IgD-negative memory B cell (primary cell): Measurements from ENCODE around the gene BTG2. TPM values are rescaled to one million over a fixed set of nuclear protein-coding genes. Genes with fewer than 3 reads are reported as not detected.

Source experiments
- H3K27ac Mint-ChIP-seq, 3 donors: one replicate each; pipeline ENCODE4 v1.8.0; 2020 to 2022; ENCODE audit warnings: mild to moderate bottlenecking in 3 of 3, mixed read lengths in 3 of 3, moderate library complexity in 1 of 3
- H3K27me3 Mint-ChIP-seq: one replicate; pipeline ENCODE4 v1.8.0; 2021; ENCODE audit warnings: mixed read lengths
- H3K36me3 Mint-ChIP-seq: one replicate; pipeline ENCODE4 v1.8.0; 2020; ENCODE audit warnings: mild to moderate bottlenecking, mixed read lengths
- H3K4me1 Mint-ChIP-seq, 3 donors: one replicate each; pipeline ENCODE4 v1.8.0; 2020 to 2022; ENCODE audit warnings: mixed read lengths in 3 of 3, mild to moderate bottlenecking in 1 of 3
- H3K4me3 Mint-ChIP-seq, 4 donors: one replicate each; pipeline ENCODE4 v1.8.0; 2020 to 2022; ENCODE audit warnings: mild to moderate bottlenecking in 4 of 4, mixed read lengths in 4 of 4, moderate library complexity in 3 of 4
- H3K9me3 Mint-ChIP-seq, 3 donors: one replicate each; pipeline ENCODE4 v1.8.0; 2020 to 2021; ENCODE audit warnings: mixed read lengths in 3 of 3, mild to moderate bottlenecking in 1 of 3
- polyA plus RNA-seq: library from polyadenylated mRNA; unstranded; fragments of 300-500 nt; fragmentation: Illumina TruSeq; gene quantifications from one replicate; pipeline ENCODE4 v1.2.3, GENCODE V29; 2021

The BTG2 gene
- polyA plus RNA-seq, 1 donor from 2014 or later, result 202 TPM

DNA sequence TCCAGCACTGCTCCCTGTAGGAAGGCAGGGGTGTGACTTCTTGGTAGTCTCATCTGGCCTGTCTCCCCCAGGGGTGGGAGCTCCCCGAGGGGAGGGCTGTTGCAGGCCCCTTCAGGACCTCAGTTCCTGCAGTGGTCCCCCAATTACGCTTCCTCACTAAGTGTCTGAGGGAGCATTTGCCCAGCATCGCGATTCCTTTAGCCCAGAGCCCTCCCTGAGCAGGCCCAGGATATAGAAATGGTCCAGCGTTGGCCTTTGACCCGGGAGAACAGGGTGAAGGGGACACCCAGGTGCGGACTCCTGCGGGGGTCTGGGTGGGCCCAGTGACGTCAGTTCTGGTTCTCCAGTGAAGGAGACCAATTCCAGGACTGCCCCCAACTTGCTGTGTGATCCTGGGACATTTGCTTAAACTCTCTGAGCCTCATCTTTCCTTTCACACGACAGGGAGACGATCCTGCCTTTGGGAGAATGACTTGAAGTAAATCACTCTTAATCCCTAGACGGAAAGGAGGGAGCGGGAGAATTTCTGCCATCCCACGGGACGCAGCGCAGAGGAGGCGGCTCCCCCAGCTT, 32.6 kb upstream of the BTG2 start:
- H3K27ac Mint-ChIP-seq, result peak overlapping the region; percentile 95 to 98 (median 96)
- H3K4me1 Mint-ChIP-seq, result peaks cover 33 to 42% (median 40%) of the 10 kb centered on the region in 3 donors
- no peaks in the 10 kb centered on the region for H3K27me3 Mint-ChIP-seq
- H3K36me3 Mint-ChIP-seq, result no peaks in the 10 kb centered on the region
- no peaks in the 10 kb centered on the region for H3K9me3 Mint-ChIP-seq
- H3K4me3 Mint-ChIP-seq, result peak overlapping the region; percentile 87 to 98 (median 94)

- Mint-ChIP-seq H3K4me3 (peak overlapping the region; percentile 87 to 98 (median 94)), H3K27ac (peak overlapping the region; percentile 95 to 98 (median 96)), H3K36me3 (no peaks in the 10 kb centered on the region), H3K9me3 (no peaks in the 10 kb centered on the region), H3K4me1 (peaks cover 36 to 45% (median 43%) of the 10 kb centered on the region in 3 donors), H3K27me3 (no peaks in the 10 kb centered on the region)
Observed at GRCh38 chr1:203273206-203273868, 32.0 kb upstream of the BTG2 start.

DNA sequence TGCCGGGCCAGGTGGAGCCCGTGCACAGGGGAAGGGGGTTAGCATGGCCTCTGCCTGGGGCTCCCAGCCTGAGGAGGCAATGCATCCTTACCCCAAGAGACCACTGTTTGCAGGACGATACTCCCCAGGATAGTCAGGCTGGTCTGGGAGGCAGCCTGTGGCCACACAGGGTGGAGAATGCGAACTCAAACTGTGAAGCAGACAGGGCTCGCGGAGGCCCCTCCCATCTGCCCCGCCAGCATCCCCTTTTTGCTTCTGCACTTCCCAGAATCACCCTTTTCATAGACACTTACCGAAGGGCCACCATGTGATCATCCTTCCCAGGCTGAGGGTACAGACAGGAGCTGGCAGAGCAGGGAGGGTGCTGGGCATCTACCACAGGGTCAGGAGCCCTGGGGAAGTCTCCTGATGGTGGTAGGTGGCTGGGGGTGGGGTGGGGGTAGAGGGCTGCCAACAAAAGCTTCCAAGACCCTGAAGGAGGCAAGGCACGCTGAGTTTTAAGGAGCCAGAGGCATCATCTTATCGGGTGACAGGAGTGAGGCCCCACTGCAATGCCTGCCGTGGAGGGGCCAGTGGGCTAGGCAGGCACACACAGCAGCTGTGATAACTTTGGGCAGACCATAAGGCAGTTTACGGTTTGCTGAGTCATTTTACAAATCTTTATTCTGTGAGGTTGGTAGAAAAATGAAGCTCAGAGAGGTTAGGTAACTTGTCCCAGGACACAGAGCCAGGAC, 31.3 kb upstream of the BTG2 start:
- peak overlapping the region; percentile 95 to 98 (median 96) for H3K27ac Mint-ChIP-seq
- peaks cover 43 to 52% (median 50%) of the 10 kb centered on the region in 3 donors for H3K4me1 Mint-ChIP-seq
- H3K27me3 Mint-ChIP-seq, result no peaks in the 10 kb centered on the region
- no peaks in the 10 kb centered on the region for H3K9me3 Mint-ChIP-seq
- H3K4me3 Mint-ChIP-seq, result peak overlapping the region; percentile 87 to 98 (median 94)
- H3K36me3 Mint-ChIP-seq, result no peaks in the 10 kb centered on the region

- Mint-ChIP-seq H3K4me1 (peaks cover 43 to 54% (median 51%) of the 10 kb centered on the region in 3 donors), H3K27me3 (no peaks in the 10 kb centered on the region), H3K27ac (peak overlapping the region; percentile 95 to 98 (median 96)), H3K36me3 (no peaks in the 10 kb centered on the region), H3K9me3 (no peaks in the 10 kb centered on the region), H3K4me3 (peak overlapping the region; percentile 87 to 98 (median 94))
Observed at GRCh38 chr1:203274603-203275381, 30.5 kb upstream of the BTG2 start.

DNA sequence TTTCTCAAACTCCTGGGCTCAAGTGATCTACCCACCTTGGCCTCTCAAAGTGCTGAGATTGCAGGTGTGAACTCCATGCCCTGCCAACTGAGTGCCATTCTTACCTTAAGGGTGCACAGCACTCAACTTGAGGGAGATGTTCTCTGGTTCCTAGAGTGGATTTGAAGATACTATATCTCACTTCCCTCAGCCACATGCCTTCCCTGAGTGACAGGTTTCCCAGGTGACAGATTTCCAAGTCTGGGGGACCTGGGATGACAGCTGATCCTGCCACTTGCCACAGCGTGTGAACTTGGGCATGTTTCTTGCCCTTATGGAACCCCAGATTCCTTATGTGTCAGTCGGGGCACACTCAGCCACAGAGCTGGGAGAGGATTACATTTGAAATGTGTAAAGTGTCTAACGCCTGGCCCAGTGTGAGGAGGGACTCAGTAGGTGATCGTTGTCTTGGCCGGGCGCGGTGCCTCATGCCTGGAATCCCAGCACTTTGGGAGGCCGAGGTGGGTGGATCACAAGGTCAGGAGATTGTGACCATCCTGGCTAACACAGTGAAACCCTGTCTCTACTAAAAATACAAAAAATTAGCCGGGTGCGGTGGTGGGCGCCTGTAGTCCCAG, 29.6 kb upstream of the BTG2 start:
- Mint-ChIP-seq H3K4me3 (peak overlapping the region in 2 of 4 donors; percentile 77 to 98), H3K27me3 (no peaks in the 10 kb centered on the region), H3K9me3 (no peaks in the 10 kb centered on the region), H3K4me1 (peaks cover 47 to 56% (median 53%) of the 10 kb centered on the region in 3 donors), H3K36me3 (peaks cover 2% of the 10 kb centered on the region), H3K27ac (peak overlapping the region; percentile 95 to 98 (median 96))

DNA sequence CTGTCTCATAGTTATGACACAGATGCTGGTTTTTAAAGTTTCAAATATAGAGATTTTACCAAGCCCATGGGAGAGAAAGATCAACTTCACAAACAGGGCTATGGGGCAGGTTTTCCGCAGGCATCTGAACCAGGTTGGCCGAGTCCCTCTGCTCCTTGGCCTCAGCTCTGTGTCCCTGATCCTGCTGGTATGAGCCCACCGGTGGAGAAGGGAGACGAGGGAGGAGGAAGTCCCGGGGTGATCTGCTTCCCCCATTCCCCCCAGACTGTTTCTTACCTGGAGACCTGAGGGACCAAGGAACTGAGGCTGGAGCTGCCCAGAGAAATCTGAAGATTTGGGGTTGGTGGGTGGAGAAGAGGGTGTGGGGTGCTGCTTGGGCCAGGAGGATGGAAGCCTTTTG, 28.9 kb upstream of the BTG2 start:
- Mint-ChIP-seq H3K4me1 (peaks cover 44 to 52% (median 50%) of the 10 kb centered on the region in 3 donors), H3K27me3 (no peaks in the 10 kb centered on the region), H3K27ac (peak overlapping the region in 1 of 3 donors; percentile 67), H3K36me3 (peaks cover 2% of the 10 kb centered on the region), H3K9me3 (no peaks in the 10 kb centered on the region), H3K4me3 (peak overlapping the region in 2 of 4 donors; percentile 45 to 75)

DNA sequence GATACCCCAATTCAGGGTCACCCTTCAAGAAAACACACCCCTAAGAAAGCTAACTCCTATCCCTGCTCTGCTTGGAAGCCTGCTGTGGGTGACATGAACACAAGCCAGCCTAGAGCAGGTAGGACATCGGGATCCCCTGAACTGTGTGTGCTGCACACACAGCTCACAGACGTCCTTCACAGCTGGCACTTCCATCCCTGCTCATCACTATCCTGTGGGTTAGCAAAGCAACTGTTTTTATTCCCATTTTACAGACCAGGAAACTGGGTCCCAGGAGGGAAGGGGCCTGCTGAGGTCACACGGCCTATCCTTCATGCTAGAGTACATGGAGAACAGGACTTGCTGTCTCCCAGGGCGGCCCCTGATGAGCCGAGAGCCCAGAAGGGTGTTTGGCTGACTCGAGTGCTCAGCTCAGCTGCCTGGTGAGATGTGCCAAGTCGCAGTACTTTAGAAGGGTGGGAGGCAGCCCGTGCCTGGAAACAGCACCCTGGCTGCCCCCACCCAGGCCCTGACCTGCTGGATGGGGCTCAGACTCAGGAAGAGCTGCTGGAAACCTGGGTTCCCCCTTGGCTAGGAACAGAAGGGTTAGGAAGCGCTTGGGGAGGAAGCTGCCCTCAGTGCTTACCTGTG, 28.3 kb upstream of the BTG2 start:
- H3K4me3 Mint-ChIP-seq, result peak overlapping the region in 3 of 4 donors; percentile 75
- H3K4me1 Mint-ChIP-seq, result peaks cover 44 to 53% (median 51%) of the 10 kb centered on the region in 3 donors
- peaks cover 2% of the 10 kb centered on the region for H3K36me3 Mint-ChIP-seq
- H3K27ac Mint-ChIP-seq, result peak overlapping the region; percentile 25 to 97 (median 67)
- H3K27me3 Mint-ChIP-seq, result no peaks in the 10 kb centered on the region
- no peaks in the 10 kb centered on the region for H3K9me3 Mint-ChIP-seq

GRCh38 chr1:203278082-203278884, 27.0 kb upstream of the BTG2 start:
- Mint-ChIP-seq H3K36me3 (peaks cover 2% of the 10 kb centered on the region), H3K9me3 (no peaks in the 10 kb centered on the region), H3K27me3 (no peaks in the 10 kb centered on the region), H3K4me1 (peaks cover 54 to 62% (median 60%) of the 10 kb centered on the region in 3 donors), H3K4me3 (peak overlapping the region in 3 of 4 donors; percentile 75 to 80 (median 75)), H3K27ac (peak overlapping the region; percentile 67 to 97 (median 67))

DNA sequence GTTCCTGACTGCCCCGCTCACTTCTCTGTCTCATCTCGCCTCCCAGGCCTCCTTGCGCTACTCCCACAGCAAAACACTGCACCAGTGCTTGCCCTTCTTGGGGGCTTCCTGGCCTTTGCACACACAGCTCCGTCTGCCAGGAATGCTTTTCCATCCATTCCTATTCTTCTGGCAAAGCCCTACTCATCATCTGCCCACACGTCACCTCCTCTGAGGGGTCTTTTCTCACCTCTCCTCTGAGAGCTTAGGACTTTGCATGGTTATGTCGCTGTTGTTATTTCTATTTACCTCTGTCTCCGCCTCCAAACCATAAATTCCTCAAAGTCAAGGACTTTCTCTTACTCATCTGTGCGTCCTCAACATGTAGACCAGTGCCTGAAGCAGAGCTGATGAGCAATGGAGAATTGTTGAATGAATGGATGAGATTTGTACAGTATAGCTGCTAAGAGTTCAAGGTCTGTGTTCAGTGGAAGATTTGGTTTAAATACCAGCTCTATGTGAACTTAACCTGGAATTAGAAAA, 26.4 kb upstream of the BTG2 start:
- Mint-ChIP-seq H3K9me3 (no peaks in the 10 kb centered on the region), H3K36me3 (peaks cover 2% of the 10 kb centered on the region), H3K27ac (peak overlapping the region; percentile 67 to 97 (median 67)), H3K4me1 (peaks cover 52 to 63% (median 55%) of the 10 kb centered on the region in 3 donors), H3K4me3 (peak overlapping the region in 3 of 4 donors; percentile 37 to 90 (median 75)), H3K27me3 (no peaks in the 10 kb centered on the region)

DNA sequence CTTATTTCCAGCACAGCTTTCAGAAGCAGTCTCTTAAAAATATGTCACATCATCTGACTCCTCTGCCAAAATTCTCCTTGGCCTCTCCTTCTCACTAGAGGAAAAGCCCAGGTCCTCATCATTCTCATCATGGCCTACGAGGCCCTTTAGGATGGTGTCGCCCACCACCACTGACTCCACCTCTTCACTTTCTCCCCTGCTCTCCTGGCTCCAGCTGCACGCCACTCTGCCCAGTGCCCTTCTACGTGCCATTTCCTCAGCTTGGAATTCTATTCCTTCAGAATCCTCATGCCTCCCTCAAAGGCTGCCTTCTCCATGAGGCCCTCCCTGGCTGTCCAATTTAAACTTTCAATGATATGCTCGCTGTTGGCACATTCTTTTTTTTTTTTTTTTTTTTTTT, 25.3 kb upstream of the BTG2 start:
- Mint-ChIP-seq H3K4me3 (peak overlapping the region in 2 of 4 donors; percentile 30 to 88), H3K36me3 (peaks cover 2% of the 10 kb centered on the region), H3K4me1 (peaks cover 47 to 63% (median 48%) of the 10 kb centered on the region in 3 donors), H3K27me3 (no peaks in the 10 kb centered on the region), H3K27ac (peak overlapping the region in 2 of 3 donors; percentile 9 to 87), H3K9me3 (no peaks in the 10 kb centered on the region)

- Mint-ChIP-seq H3K36me3 (peaks cover 2% of the 10 kb centered on the region), H3K4me1 (peaks cover 45 to 60% (median 48%) of the 10 kb centered on the region in 3 donors), H3K9me3 (no peaks in the 10 kb centered on the region), H3K4me3 (peak overlapping the region in 1 of 4 donors; percentile 37), H3K27ac (peak overlapping the region in 1 of 3 donors; percentile 56), H3K27me3 (no peaks in the 10 kb centered on the region)
Observed at GRCh38 chr1:203281033-203281432, 24.3 kb upstream of the BTG2 start.

DNA sequence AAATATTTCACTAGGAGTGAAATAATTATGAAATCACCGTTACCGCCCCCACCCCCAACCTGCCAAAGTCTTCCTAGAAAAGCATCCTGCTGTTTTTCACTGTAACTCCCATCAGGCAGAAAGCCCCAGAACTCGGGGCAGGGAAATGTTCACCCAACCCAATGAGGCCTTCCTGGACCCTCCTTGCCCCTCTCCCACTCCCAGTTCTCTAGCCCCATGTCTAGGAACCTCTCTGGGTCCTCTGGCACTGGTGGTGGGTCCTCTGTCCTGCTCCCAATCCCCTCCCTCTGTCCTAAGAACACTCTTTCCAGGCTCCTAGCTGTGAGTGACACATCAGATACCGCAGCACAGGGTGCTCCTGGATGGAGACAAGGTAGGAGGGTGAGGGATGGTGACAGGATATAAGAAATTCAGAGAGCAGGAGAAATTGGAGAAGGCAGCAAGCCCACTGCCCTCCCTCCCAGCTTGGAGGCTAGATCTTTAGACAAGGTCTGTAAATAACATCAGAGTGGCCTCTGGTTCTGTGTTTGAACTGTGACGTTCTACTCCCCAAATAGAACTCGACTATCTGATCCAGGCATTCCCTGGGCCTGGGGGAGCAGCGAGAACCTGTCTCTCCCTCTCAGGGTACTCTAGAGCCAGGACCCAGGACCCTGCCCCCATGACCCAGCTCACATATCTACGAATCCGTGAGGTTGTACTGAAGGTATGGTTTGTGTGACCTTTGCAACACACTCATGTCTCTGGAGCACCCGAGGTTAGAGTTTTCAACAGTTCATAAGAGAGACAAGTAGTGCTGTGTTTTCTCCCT, 23.3 kb upstream of the BTG2 start:
- no peaks in the 10 kb centered on the region for H3K27me3 Mint-ChIP-seq
- H3K36me3 Mint-ChIP-seq, result peaks cover 2% of the 10 kb centered on the region
- H3K4me3 Mint-ChIP-seq, result peak overlapping the region in 3 of 4 donors; percentile 52 to 93 (median 57)
- peak overlapping the region; percentile 91 to 96 (median 91) for H3K27ac Mint-ChIP-seq
- peaks cover 55 to 67% (median 55%) of the 10 kb centered on the region in 3 donors for H3K4me1 Mint-ChIP-seq
- H3K9me3 Mint-ChIP-seq, result no peaks in the 10 kb centered on the region
